Measurements from ENCODE around the gene DDI2.
"Not testable (repeated sequence)": the region's sequence is repeated elsewhere in the genome, so short reads cannot be mapped to it uniquely, and the experiment has no call there.

The DDI2 gene

DNA sequence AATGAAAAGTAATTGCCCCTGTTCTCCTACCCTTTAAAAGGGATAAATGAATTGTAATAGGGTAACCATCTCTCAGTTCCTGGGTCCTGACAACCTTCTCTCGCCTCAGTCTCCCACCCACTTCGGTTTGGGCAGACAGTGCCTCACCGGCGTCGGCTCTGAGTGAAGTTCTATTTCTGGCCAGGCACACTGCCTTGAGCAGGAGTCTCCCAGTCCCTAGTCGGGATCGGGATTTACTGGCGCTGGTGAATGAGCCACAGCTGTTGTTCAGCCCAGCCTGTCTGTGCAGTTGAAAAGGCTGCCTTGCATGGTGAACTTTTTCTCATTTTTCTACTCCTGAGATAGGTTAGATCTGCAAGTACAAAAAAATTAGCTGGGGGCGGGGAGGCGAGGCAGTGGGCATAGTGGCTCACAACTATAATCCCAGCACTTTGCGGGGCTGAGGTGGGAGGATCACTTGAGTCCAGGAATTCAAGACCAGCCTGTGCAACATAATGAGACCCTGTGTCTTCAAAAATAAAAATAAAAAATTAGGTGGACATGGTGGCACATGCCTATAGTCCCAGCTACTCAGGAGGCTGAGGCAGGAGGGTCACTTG is 74.3 kb downstream of the DDI2 start:
- Histone ChIP-seq H3K9me3 (ENCODE audit: control insufficient read depth, insufficient read depth, low read length) (no peaks in the 10 kb centered on the region), H3K4me1 (ENCODE audit: control insufficient read depth, insufficient read depth, low read length) (no peaks in the 10 kb centered on the region), H3K4me3 (ENCODE audit: low read length) (no peak overlapping the region), H3K27me3 (ENCODE audit: control insufficient read depth, insufficient read depth, low read length) (no peaks in the 10 kb centered on the region), H3K36me3 (ENCODE audit: control insufficient read depth, insufficient read depth, low read length) (no peaks in the 10 kb centered on the region; the same call in 1 of the 2 replicates), H3K27ac (ENCODE audit: low read length) (no peak overlapping the region)
- no peak for DNase-seq (ENCODE audit: low read depth, low spot score)
- no CpG with 5 or more reads among the region's 11 CpGs for WGBS (ENCODE audit: insufficient coverage, insufficient read length)

DNA sequence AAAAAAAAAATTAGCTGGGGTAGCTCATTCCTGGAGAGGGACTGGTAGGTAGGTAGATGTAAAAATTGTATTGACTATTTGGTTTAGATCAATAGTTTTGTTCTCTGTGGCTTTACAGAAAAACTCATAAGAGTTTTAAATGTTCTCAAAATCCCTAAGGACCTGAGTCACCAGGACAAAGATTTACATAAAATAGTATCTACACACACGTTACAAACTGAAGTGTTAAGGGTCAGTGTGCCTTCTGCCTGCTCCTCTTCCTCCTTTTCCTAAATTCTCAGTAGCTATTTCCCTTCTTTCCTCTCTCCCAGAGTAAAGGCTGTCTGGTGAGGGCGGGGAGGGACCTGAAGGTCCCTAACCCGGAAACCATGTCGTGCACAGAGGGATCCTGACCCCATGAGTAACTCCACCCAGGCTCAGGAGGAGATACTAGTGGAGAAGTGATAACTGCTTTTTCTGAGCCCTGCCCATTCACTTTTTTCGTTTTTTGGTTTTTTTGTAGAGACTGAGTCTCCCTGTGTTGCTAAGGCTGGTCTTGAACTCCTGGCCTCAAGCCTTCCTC is 74.9 kb downstream of the DDI2 start:
- Histone ChIP-seq H3K4me3 (ENCODE audit: low read length) (no peak overlapping the region), H3K4me1 (ENCODE audit: control insufficient read depth, insufficient read depth, low read length) (no peaks in the 10 kb centered on the region), H3K27me3 (ENCODE audit: control insufficient read depth, insufficient read depth, low read length) (no peaks in the 10 kb centered on the region), H3K9me3 (ENCODE audit: control insufficient read depth, insufficient read depth, low read length) (no peaks in the 10 kb centered on the region), H3K36me3 (ENCODE audit: control insufficient read depth, insufficient read depth, low read length) (no peaks in the 10 kb centered on the region; the same call in 1 of the 2 replicates), H3K27ac (ENCODE audit: low read length) (no peak overlapping the region)
- no peak for DNase-seq (ENCODE audit: low read depth, low spot score)
- no CpG with 5 or more reads among the region's 5 CpGs for WGBS (ENCODE audit: insufficient coverage, insufficient read length)

DNA sequence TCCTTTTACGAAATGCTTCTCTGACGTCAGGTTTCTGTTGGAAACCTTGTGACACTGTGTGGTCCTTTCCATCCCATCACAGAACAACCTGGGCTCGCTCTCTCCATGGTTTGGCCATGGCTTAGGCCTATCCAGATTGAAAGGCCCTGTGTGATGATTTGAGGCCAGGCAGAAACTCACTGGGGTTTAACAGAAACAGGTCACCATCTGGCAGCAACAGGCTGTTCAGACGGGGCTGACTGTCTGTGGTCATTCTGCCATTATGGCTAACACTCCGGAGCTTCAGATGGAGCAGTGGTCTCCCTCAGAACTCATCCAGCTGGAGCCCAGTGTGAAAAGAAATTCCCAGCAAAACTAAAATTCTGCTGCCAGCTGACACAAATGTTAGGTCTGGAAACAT is 76.1 kb downstream of the DDI2 start:
- no peak overlapping the region for H3K27ac ChIP-seq (ENCODE audit: low read length)
- H3K4me3 ChIP-seq (ENCODE audit: low read length) = no peak overlapping the region
- DNase-seq (ENCODE audit: low read depth, low spot score) = no peak
- no peaks in the 10 kb centered on the region for H3K4me1 ChIP-seq (ENCODE audit: control insufficient read depth, insufficient read depth, low read length)
- WGBS (ENCODE audit: insufficient coverage, insufficient read length) = no CpG with 5 or more reads among the region's 5 CpGs
- no peaks in the 10 kb centered on the region; the same call in 1 of the 2 replicates for H3K36me3 ChIP-seq (ENCODE audit: control insufficient read depth, insufficient read depth, low read length)
- no peaks in the 10 kb centered on the region for H3K27me3 ChIP-seq (ENCODE audit: control insufficient read depth, insufficient read depth, low read length)
- H3K9me3 ChIP-seq (ENCODE audit: control insufficient read depth, insufficient read depth, low read length) = no peaks in the 10 kb centered on the region

DNA sequence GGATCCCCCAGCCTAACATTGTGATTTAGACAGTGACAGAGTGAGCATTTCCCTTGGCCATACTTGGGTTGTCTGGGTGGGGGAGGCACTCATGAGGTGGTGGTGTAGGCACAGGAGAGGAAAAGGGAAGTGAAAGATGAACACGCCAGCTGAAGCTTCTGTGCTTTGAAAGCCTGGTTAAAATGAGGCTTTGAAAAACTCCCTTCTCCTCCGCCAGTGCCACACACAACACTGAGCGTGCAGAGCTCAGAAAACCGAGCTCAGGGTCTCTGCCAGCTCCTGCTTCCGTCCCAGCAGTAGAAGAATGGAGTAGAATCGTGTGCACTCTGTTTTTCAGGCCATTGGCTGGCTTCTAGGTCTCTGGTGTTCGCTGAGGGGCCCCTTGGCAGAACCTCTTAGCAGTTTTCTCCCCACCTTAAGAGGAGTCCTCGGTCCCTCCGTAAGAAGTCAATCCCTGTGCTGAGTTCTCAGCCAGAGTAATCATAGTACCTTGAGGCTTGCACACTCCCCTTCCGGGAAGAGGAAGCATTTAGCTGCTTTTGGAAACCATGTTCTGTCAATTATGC is 79.8 kb downstream of the DDI2 start:
- no peak for DNase-seq (ENCODE audit: low read depth, low spot score)
- H3K27ac ChIP-seq (ENCODE audit: low read length) = no peak overlapping the region

DNA sequence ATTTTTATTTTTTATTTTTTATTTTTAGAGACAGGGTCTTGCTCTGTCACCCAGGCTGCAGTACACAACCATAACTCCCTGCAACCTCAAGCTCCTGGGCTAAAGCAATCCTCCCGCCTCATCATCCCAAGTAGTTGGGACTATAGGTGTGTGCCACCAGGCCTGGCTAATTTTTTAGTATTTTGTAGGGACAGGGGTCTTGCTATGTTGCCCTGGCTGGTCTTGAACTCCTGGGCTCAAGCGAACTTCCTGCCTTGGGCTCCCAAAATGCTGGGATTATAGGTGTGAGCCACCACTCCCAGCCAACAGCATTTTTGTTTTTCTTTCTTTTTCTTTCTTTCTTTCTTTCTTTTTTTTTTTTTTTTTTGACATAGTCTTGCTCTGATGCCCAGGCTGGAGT is 80.9 kb downstream of the DDI2 start:
- Histone ChIP-seq H3K9me3 (ENCODE audit: control insufficient read depth, insufficient read depth, low read length) (no peaks in the 10 kb centered on the region), H3K27ac (ENCODE audit: low read length) (no peak overlapping the region), H3K27me3 (ENCODE audit: control insufficient read depth, insufficient read depth, low read length) (no peaks in the 10 kb centered on the region), H3K4me1 (ENCODE audit: control insufficient read depth, insufficient read depth, low read length) (no peaks in the 10 kb centered on the region), H3K4me3 (ENCODE audit: low read length) (no peak overlapping the region), H3K36me3 (ENCODE audit: control insufficient read depth, insufficient read depth, low read length) (no peaks in the 10 kb centered on the region; the same call in 1 of the 2 replicates)
- no CpG with 5 or more reads among the region's 2 CpGs for WGBS (ENCODE audit: insufficient coverage, insufficient read length)
- DNase-seq (ENCODE audit: low read depth, low spot score) = no peak

More for the DNA sequence above, 79.8 kb downstream of the DDI2 start:
- Histone ChIP-seq H3K27me3 (ENCODE audit: control insufficient read depth, insufficient read depth, low read length) (no peaks in the 10 kb centered on the region), H3K9me3 (ENCODE audit: control insufficient read depth, insufficient read depth, low read length) (no peaks in the 10 kb centered on the region), H3K4me3 (ENCODE audit: low read length) (no peak overlapping the region), H3K4me1 (ENCODE audit: control insufficient read depth, insufficient read depth, low read length) (no peaks in the 10 kb centered on the region), H3K36me3 (ENCODE audit: control insufficient read depth, insufficient read depth, low read length) (no peaks in the 10 kb centered on the region; the same call in 1 of the 2 replicates)
- WGBS (ENCODE audit: insufficient coverage, insufficient read length) = no CpG with 5 or more reads among the region's 10 CpGs

DNA sequence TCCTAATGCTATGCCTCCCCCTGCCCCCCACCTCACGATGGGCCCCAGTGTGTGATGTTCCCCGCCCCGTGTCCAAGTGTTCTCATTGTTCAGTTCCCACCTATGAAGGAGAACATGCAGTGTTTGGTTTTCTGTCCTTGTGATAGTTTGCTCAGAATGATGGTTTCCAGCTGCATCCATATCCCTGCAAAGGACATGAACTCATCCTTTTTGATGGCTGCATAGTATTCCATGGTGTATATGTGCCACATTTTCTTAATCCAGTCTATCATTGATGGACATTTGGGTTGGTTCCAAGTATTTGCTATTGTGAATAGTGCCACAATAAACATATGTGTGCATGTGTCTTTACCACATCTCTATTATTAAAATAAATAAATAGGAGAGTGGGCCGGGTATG is 82.1 kb downstream of the DDI2 start:
- not testable (repeated sequence) for H3K27ac ChIP-seq (ENCODE audit: low read length); H3K36me3 ChIP-seq (ENCODE audit: control insufficient read depth, insufficient read depth, low read length); H3K27me3 ChIP-seq (ENCODE audit: control insufficient read depth, insufficient read depth, low read length); DNase-seq (ENCODE audit: low read depth, low spot score); H3K4me1 ChIP-seq (ENCODE audit: control insufficient read depth, insufficient read depth, low read length); H3K4me3 ChIP-seq (ENCODE audit: low read length); H3K9me3 ChIP-seq (ENCODE audit: control insufficient read depth, insufficient read depth, low read length)
- no CpG with 5 or more reads among the region's 4 CpGs for WGBS (ENCODE audit: insufficient coverage, insufficient read length)

DNA sequence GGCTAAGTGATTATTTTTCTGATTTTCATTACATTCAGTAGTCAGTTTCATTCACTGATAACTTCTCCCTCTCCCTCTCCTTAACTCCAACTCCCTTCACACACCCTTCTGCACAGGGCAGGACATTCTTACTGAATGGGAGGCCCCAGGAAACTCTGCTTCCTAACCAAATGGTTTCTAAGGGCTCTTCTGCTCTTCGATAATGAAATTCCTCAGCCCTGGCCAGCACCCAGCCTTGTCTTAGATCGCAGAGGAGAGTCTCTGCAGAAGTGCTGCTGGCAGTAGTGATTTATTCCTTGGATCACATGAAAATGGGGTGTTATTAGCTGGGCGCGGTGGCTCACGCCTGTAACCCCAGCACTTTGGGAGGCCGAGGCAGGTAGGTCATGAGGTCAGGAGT is 83.2 kb downstream of the DDI2 start:
- H3K4me1 ChIP-seq (ENCODE audit: control insufficient read depth, insufficient read depth, low read length) = no peaks in the 10 kb centered on the region
- DNase-seq (ENCODE audit: low read depth, low spot score) = no peak
- no peaks in the 10 kb centered on the region for H3K27me3 ChIP-seq (ENCODE audit: control insufficient read depth, insufficient read depth, low read length)
- H3K36me3 ChIP-seq (ENCODE audit: control insufficient read depth, insufficient read depth, low read length) = no peaks in the 10 kb centered on the region; the same call in 1 of the 2 replicates
- H3K27ac ChIP-seq (ENCODE audit: low read length) = no peak overlapping the region
- H3K9me3 ChIP-seq (ENCODE audit: control insufficient read depth, insufficient read depth, low read length) = no peaks in the 10 kb centered on the region
- H3K4me3 ChIP-seq (ENCODE audit: low read length) = no peak overlapping the region
- WGBS (ENCODE audit: insufficient coverage, insufficient read length) = no CpG with 5 or more reads among the region's 6 CpGs

DNA sequence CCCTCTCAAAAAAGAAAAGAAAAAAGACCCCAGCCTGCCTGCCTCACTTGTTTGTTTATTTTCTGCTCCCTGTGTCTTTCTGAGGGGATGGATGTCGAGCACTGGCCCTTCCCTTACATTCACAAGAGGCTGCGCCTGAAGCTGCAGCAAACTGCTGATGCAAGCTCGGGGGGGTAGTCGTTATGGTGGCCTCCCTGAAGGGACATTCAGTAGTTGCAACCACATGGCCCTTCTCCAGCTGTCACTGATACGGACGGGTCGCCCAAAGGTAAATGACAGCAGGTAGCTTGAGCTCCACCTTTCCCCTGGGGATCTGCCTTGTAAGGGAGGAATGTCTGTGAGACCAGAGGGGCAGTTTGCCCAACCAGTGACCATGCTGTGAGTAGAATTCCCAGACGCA is 84.5 kb downstream of the DDI2 start:
- Histone ChIP-seq H3K4me1 (ENCODE audit: control insufficient read depth, insufficient read depth, low read length) (no peaks in the 10 kb centered on the region), H3K4me3 (ENCODE audit: low read length) (no peak overlapping the region), H3K27ac (ENCODE audit: low read length) (no peak overlapping the region), H3K9me3 (ENCODE audit: control insufficient read depth, insufficient read depth, low read length) (no peaks in the 10 kb centered on the region), H3K27me3 (ENCODE audit: control insufficient read depth, insufficient read depth, low read length) (no peaks in the 10 kb centered on the region), H3K36me3 (ENCODE audit: control insufficient read depth, insufficient read depth, low read length) (no peaks in the 10 kb centered on the region)
- no peak for DNase-seq (ENCODE audit: low read depth, low spot score)
- no CpG with 5 or more reads among the region's 8 CpGs for WGBS (ENCODE audit: insufficient coverage, insufficient read length)

DNA sequence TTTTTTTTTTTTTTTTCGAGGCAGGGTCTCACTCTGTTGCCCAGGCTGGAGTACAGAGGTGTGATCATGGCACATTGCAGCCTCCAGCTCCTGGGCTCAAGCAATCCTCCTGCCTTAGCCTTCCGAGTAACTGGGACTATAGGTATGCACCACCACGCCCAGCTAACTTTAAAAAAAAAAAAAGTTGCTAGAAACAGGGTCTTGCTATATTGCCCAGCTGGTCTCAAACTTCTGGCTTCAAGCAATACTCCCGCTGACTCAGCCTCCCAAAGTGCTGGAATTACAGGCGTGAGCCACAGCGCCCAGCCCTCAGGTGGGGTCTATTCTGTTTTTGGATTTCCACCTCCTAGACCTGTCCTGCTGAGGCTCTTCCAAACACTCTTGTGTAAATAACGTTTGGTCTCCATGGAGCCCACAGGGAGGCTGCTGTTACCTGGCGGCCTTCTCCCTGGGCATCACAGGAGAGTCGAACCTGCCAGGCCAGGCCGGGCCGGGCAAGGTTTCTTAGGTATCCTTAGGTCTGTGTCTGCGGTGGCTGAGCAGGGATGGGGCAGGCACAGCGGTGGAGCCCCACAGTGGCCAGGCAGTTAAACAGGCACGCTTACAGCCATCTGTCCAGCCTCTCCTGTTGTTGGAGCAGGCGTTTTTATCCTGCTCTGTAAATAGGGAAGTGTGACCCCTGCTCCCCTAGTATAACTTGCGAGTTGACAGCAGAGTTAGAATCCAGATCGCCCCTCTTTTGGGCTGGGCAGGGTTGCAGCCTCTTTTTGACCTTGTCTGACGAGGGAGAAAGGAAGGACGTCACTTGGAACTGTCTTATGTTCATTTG is 85.7 kb downstream of the DDI2 start:
- DNase-seq (ENCODE audit: low read depth, low spot score) = no peak
- no peak overlapping the region for H3K4me3 ChIP-seq (ENCODE audit: low read length)

DNA sequence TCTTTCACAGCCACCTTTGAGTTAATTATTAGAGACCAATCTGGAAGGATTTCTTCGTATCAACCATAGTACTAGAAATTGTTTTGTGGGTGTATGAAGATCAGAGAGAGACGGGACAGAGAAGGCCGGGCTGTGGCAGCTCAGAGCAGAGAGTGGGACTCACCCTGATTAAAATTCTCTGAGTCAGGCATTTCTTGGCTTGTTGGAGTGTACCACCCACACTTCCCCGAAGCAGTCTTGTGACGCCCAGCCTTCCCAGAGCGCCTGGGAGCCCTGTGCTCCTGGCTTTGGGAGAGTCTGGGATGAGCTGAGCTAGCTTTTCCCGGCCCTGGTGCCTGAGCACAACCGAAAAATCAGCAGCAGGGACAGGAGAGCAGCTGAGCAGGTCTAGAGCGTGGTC is 86.3 kb downstream of the DDI2 start:
- H3K4me3 ChIP-seq (ENCODE audit: low read length) = no peak overlapping the region
- WGBS (ENCODE audit: insufficient coverage, insufficient read length) = no CpG with 5 or more reads among the region's 9 CpGs
- no peaks in the 10 kb centered on the region for H3K36me3 ChIP-seq (ENCODE audit: control insufficient read depth, insufficient read depth, low read length)
- H3K4me1 ChIP-seq (ENCODE audit: control insufficient read depth, insufficient read depth, low read length) = no peaks in the 10 kb centered on the region
- no peak for DNase-seq (ENCODE audit: low read depth, low spot score)
- no peak overlapping the region for H3K27ac ChIP-seq (ENCODE audit: low read length)
- H3K27me3 ChIP-seq (ENCODE audit: control insufficient read depth, insufficient read depth, low read length) = no peaks in the 10 kb centered on the region
- H3K9me3 ChIP-seq (ENCODE audit: control insufficient read depth, insufficient read depth, low read length) = no peaks in the 10 kb centered on the region

More for the DNA sequence above, 85.7 kb downstream of the DDI2 start:
- H3K27me3 ChIP-seq (ENCODE audit: control insufficient read depth, insufficient read depth, low read length) = no peaks in the 10 kb centered on the region
- H3K27ac ChIP-seq (ENCODE audit: low read length) = no peak overlapping the region
- no CpG with 5 or more reads among the region's 19 CpGs for WGBS (ENCODE audit: insufficient coverage, insufficient read length)
- no peaks in the 10 kb centered on the region for H3K9me3 ChIP-seq (ENCODE audit: control insufficient read depth, insufficient read depth, low read length)
- H3K4me1 ChIP-seq (ENCODE audit: control insufficient read depth, insufficient read depth, low read length) = no peaks in the 10 kb centered on the region
- no peaks in the 10 kb centered on the region for H3K36me3 ChIP-seq (ENCODE audit: control insufficient read depth, insufficient read depth, low read length)

Data from iPS DF 6.9 (cell line).